ENCODE data around the gene SLC27A5. TPM values are rescaled to one million over a fixed set of nuclear protein-coding genes. Genes with fewer than 3 reads are reported as not detected.

The SLC27A5 gene
- total and polyA plus RNA-seq, 9 of the 15 experiments (the other 6 are each of a cell fraction or from before 2014, with no cell fraction given), result 42.2 to 318 (median 64.7) TPM

- TF ChIP-seq ZNF253 (CRISPR knock-in tag; conservative IDR thresholded peaks at IDR 0.05) (0 out of 2 replicates have a peak, but pooled peaks have one; percentile 22), MYNN (IDR thresholded peaks at IDR 0.05) (peak; percentile 88), MYNN (CRISPR knock-in tag; IDR thresholded peaks at IDR 0.05) (no peak), ZNF445 (CRISPR knock-in tag; IDR thresholded peaks at IDR 0.05; ENCODE audit: low read depth) (peak; percentile 7; the same call in 1 of the 2 replicates), CREM (IDR thresholded peaks at IDR 0.05; ENCODE audit: low read depth) (peak; percentile 96), STAT5A (IDR thresholded peaks at IDR 0.05; ENCODE audit: borderline replicate concordance, low read length) (no peak; the same call in 1 of the 2 replicates), USF1 (CRISPR knock-in tag; IDR thresholded peaks at IDR 0.05) (peak; percentile 30; the same call in 1 of the 2 replicates), ZNF12 (CRISPR knock-in tag; IDR thresholded peaks at IDR 0.05) (no peak), SNIP1 (IDR thresholded peaks at IDR 0.05; ENCODE audit: low read depth) (no peak), POLR3A (IDR thresholded peaks at IDR 0.05; ENCODE audit: borderline replicate concordance, extremely low read depth, insufficient read depth, insufficient read length) (no peak), NONO (IDR thresholded peaks at IDR 0.05; ENCODE audit: low read depth in 2 of 2, low read length in 1 of 2) (peak in 1 of 2 experiments; percentile 79; a peak in 2 of 4 replicates), SMARCA5 (IDR thresholded peaks at IDR 0.05) (no peak), ZNF766 (CRISPR knock-in tag; conservative IDR thresholded peaks at IDR 0.05) (no peak), ATF4 (CRISPR knock-in tag; IDR thresholded peaks at IDR 0.05) (peak; percentile 61), ZNF24 (IDR thresholded peaks at IDR 0.05) (no peak), NR2C2 (CRISPR knock-in tag; IDR thresholded peaks at IDR 0.05) (peak; percentile 99), NR2C2 (tag; IDR thresholded peaks at IDR 0.05) (peak; percentile 100), ZNF282 (CRISPR knock-in tag; IDR thresholded peaks at IDR 0.05) (no peak), ZKSCAN3 (CRISPR knock-in tag; IDR thresholded peaks at IDR 0.05) (no peak), SMAD4 (CRISPR knock-in tag; conservative IDR thresholded peaks at IDR 0.05) (0 out of 2 replicates have a peak, but pooled peaks have one; percentile 73), TEAD2 (tag; IDR thresholded peaks at IDR 0.05) (no peak), NFXL1 (CRISPR knock-in tag; IDR thresholded peaks at IDR 0.05) (no peak), TRIM24 (IDR thresholded peaks at IDR 0.05) (peak in 1 of 2 experiments; percentile 81; a peak in 3 of 4 replicates), ARNT (IDR thresholded peaks at IDR 0.05) (no peak), SP1 (CRISPR knock-in tag; IDR thresholded peaks at IDR 0.05) (peak; percentile 71), CEBPB (tag; IDR thresholded peaks at IDR 0.05) (peak; percentile 98), DPF2 (IDR thresholded peaks at IDR 0.05) (no peak), ZNF212 (CRISPR knock-in tag; IDR thresholded peaks at IDR 0.05) (0 out of 2 replicates have a peak, but pooled peaks have one; percentile 24), POU5F1 (IDR thresholded peaks at IDR 0.05; ENCODE audit: borderline replicate concordance, low read depth, low read length, partially characterized antibody) (peak; percentile 82), TEAD1 (CRISPR knock-in tag; IDR thresholded peaks at IDR 0.05) (peak; percentile 37 to 55; a peak in 1 of 4 replicates), NR4A1 (CRISPR knock-in tag; IDR thresholded peaks at IDR 0.05) (no peak), NR4A1 (tag; IDR thresholded peaks at IDR 0.05) (no peak)
Observed at GRCh38 chr19:58554494-58555368, 42.9 kb upstream of the SLC27A5 start, which contains the start of gene CHMP2A (continued).

Measured in K562 (cell line).